NCI-H69 (cell line): ENCODE results near the gene AMOT.

Experiments used
- DNase-seq: peaks from one replicate; lab custom pipeline; 2025; lab: John Stamatoyannopoulos, UW

The AMOT gene

GRCh38 chrX:112841114-112841819 is 636 bp upstream of the AMOT start:
- DNase-seq, result peak; percentile 92

GRCh38 chrX:112839856-112840255 is 775 bp downstream of the AMOT start:
- DNase-seq, result peak; percentile 40

GRCh38 chrX:112837531-112837930 is 3.1 kb downstream of the AMOT start:
- DNase-seq, result no peak

GRCh38 chrX:112835019-112835418 is 5.6 kb downstream of the AMOT start:
- peak; percentile 70 for DNase-seq

GRCh38 chrX:112834031-112834845 is 6.4 kb downstream of the AMOT start:
- DNase-seq, result no peak

GRCh38 chrX:112832481-112833095 is 8.0 kb downstream of the AMOT start:
- DNase-seq, result peak; percentile 90

- DNase-seq, result peak; percentile 72
Observed at GRCh38 chrX:112830540-112830939, 10.1 kb downstream of the AMOT start.

GRCh38 chrX:112827292-112827903 is 13.2 kb downstream of the AMOT start:
- DNase-seq, result no peak

- DNase-seq, result no peak
Observed at GRCh38 chrX:112826023-112826422, 14.6 kb downstream of the AMOT start.

- no peak for DNase-seq
Observed at GRCh38 chrX:112822892-112823291, 17.7 kb downstream of the AMOT start.

GRCh38 chrX:112820364-112821268 is 20.0 kb downstream of the AMOT start:
- DNase-seq, result peak; percentile 69

- DNase-seq, result peak; percentile 31
Observed at GRCh38 chrX:112819813-112820212, 20.8 kb downstream of the AMOT start.

GRCh38 chrX:112819008-112819640 is 21.5 kb downstream of the AMOT start:
- DNase-seq, result no peak

- peak; percentile 80 for DNase-seq
Observed at GRCh38 chrX:112818114-112819007, 22.3 kb downstream of the AMOT start.

- DNase-seq, result peak; percentile 69
Observed at GRCh38 chrX:112816908-112817307, 23.7 kb downstream of the AMOT start.

- DNase-seq, result no peak
Observed at GRCh38 chrX:112814496-112814895, 26.1 kb downstream of the AMOT start.

GRCh38 chrX:112812741-112813140 is 27.9 kb downstream of the AMOT start:
- no peak for DNase-seq

- no peak for DNase-seq
Observed at GRCh38 chrX:112808651-112809195, 31.9 kb downstream of the AMOT start.

- no peak for DNase-seq
Observed at GRCh38 chrX:112808007-112808406, 32.6 kb downstream of the AMOT start.

GRCh38 chrX:112803060-112803459 is 37.6 kb downstream of the AMOT start:
- no peak for DNase-seq
